Measurements from ENCODE around the gene NPC1.
"Not testable (repeated sequence)": the region's sequence is repeated elsewhere in the genome, so short reads cannot be mapped to it uniquely, and the experiment has no call there.

Gene NPC1

DNA sequence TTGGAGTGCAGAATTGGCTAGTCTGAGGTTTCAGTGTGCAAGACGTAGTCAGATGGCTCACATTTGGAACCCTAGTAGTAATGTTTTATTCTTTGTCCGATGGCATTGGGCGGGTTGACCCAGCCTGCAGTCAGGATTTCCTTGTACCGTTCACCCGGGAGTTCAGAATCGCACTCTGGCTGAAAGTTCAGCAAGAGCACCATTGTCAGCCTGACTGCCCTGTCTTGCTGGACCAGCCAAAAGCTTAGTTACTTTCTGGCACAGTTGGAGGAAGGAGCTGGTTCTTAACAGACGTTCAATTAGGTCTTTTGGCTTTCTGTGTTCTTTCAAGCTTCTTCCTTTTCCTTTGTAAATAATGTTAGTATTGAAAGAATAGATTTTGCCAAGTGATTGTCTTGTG, 64.4 kb downstream of the NPC1 start:
- Histone ChIP-seq H3K27ac (ENCODE audit: insufficient read depth in 1 of 2, low read depth in 1 of 2, low read length in 2 of 2, poor library complexity in 1 of 2, severe bottlenecking in 2 of 2) (no peak overlapping the region), H3K4me1 (ENCODE audit: control extremely low read depth in 1 of 4, control insufficient read depth in 4 of 4, insufficient read depth in 4 of 4, low read length in 3 of 4) (no peaks in the 10 kb centered on the region), H3K36me3 (ENCODE audit: control insufficient read depth in 4 of 4, insufficient read depth in 4 of 4, low read length in 3 of 4) (peaks cover 21 to 92% (median 60%) of the 10 kb centered on the region in 4 experiments), H3K4me3 (ENCODE audit: control insufficient read depth in 1 of 7, extremely low read depth in 1 of 7, insufficient read depth in 4 of 7, low read depth in 2 of 7, low read length in 6 of 7) (no peak overlapping the region), H3K9me3 (ENCODE audit: control extremely low read depth in 1 of 5, control insufficient read depth in 4 of 5, insufficient read depth in 2 of 5, low read depth in 1 of 5, low read length in 4 of 5) (no peaks in the 10 kb centered on the region), H3K27me3 (replicated peaks in 2 of 5; ENCODE audit: control insufficient read depth in 4 of 5, insufficient read depth in 5 of 5, low read length in 4 of 5) (no peaks in the 10 kb centered on the region)
- DNase-seq = no peak
- ChIA-PET CTCF (interaction anchor here (0.7 to 3.1 kb wide), 5 partner anchors 13 to 181 kb away, joined by 3 to 10 read pairs (median 4); no protein-coding TSS in a partner anchor), POLR2A (no interaction called here)
- 98% methylated on average over 6 of the region's 7 CpGs for WGBS (ENCODE audit: insufficient coverage)

- CTCF ChIA-PET = interaction anchor here (0.7 to 3.1 kb wide), 4 partner anchors 11 to 182 kb away, joined by 3 to 10 read pairs (median 5); no protein-coding TSS in a partner anchor
- no peak for DNase-seq
- POLR2A ChIA-PET = no interaction called here
- H3K27me3 ChIP-seq (replicated peaks in 2 of 5; ENCODE audit: control insufficient read depth in 4 of 5, insufficient read depth in 5 of 5, low read length in 4 of 5) = no peaks in the 10 kb centered on the region
- H3K9me3 ChIP-seq (ENCODE audit: control extremely low read depth in 1 of 5, control insufficient read depth in 4 of 5, insufficient read depth in 2 of 5, low read depth in 1 of 5, low read length in 4 of 5) = no peaks in the 10 kb centered on the region
- no peak overlapping the region for H3K4me3 ChIP-seq (ENCODE audit: control insufficient read depth in 1 of 7, extremely low read depth in 1 of 7, insufficient read depth in 4 of 7, low read depth in 2 of 7, low read length in 6 of 7)
- H3K36me3 ChIP-seq (ENCODE audit: control insufficient read depth in 4 of 4, insufficient read depth in 4 of 4, low read length in 3 of 4) = peaks cover 19 to 92% (median 55%) of the 10 kb centered on the region in 4 experiments
- no peaks in the 10 kb centered on the region for H3K4me1 ChIP-seq (ENCODE audit: control extremely low read depth in 1 of 4, control insufficient read depth in 4 of 4, insufficient read depth in 4 of 4, low read length in 3 of 4)
- 100% methylated on average over 1 of the region's 7 CpGs for WGBS (ENCODE audit: insufficient coverage)
- no peak overlapping the region for H3K27ac ChIP-seq (ENCODE audit: insufficient read depth in 1 of 2, low read depth in 1 of 2, low read length in 2 of 2, poor library complexity in 1 of 2, severe bottlenecking in 2 of 2)
Observed at GRCh38 chr18:23521271-23521670, 65.0 kb downstream of the NPC1 start.

DNA sequence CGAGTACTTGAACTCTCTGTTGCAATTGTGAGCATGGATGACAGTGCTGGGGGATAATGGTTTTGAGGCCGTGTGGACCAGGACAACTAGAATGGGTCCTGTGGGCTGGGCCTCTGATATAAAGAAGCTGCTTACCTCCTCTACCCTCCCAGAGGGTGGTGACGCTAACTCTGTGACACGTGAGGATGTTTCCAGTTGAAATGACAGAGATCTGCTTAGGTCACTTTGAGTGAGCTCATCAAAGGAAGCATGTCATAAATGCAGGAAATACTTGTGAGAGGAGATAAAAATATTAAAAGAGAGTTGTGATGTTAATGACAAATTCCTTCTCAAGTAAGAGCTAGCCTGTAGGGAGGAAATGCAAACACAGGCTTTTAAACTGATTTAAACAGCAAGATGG, 66.6 kb downstream of the NPC1 start:
- no peak overlapping the region for H3K27ac ChIP-seq (ENCODE audit: insufficient read depth in 1 of 2, low read depth in 1 of 2, low read length in 2 of 2, poor library complexity in 1 of 2, severe bottlenecking in 2 of 2)
- H3K4me1 ChIP-seq (ENCODE audit: control extremely low read depth in 1 of 4, control insufficient read depth in 4 of 4, insufficient read depth in 4 of 4, low read length in 3 of 4) = no peaks in the 10 kb centered on the region
- WGBS (ENCODE audit: insufficient coverage) = 86% methylated on average over 2 of the region's 4 CpGs
- no peaks in the 10 kb centered on the region for H3K27me3 ChIP-seq (replicated peaks in 2 of 5; ENCODE audit: control insufficient read depth in 4 of 5, insufficient read depth in 5 of 5, low read length in 4 of 5)
- ChIA-PET POLR2A (no interaction called here), CTCF (interaction anchor here (0.8 kb wide), 2 partner anchors 12 to 292 kb away, joined by 3 read pairs; no protein-coding TSS in a partner anchor)
- DNase-seq = peak in 2 of 3 donors; percentile 47 to 55
- no peak overlapping the region for H3K4me3 ChIP-seq (ENCODE audit: control insufficient read depth in 1 of 7, extremely low read depth in 1 of 7, insufficient read depth in 4 of 7, low read depth in 2 of 7, low read length in 6 of 7)
- no peaks in the 10 kb centered on the region for H3K9me3 ChIP-seq (ENCODE audit: control extremely low read depth in 1 of 5, control insufficient read depth in 4 of 5, insufficient read depth in 2 of 5, low read depth in 1 of 5, low read length in 4 of 5)
- H3K36me3 ChIP-seq (ENCODE audit: control insufficient read depth in 4 of 4, insufficient read depth in 4 of 4, low read length in 3 of 4) = peaks cover 18 to 87% (median 53%) of the 10 kb centered on the region in 4 experiments

- ChIA-PET POLR2A (interaction anchor here (0.5 kb wide), 1 partner anchor 69 kb away, joined by 3 read pairs; no protein-coding TSS in a partner anchor), CTCF (interaction anchor here (0.6 to 4.5 kb wide), 27 partner anchors 8 to 403 kb away, joined by 3 to 23 read pairs (median 4); partner anchors contain the start of gene RMC1)
- no peak overlapping the region for H3K27ac ChIP-seq (ENCODE audit: insufficient read depth in 1 of 2, low read depth in 1 of 2, low read length in 2 of 2, poor library complexity in 1 of 2, severe bottlenecking in 2 of 2)
- H3K27me3 ChIP-seq (replicated peaks in 2 of 5; ENCODE audit: control insufficient read depth in 4 of 5, insufficient read depth in 5 of 5, low read length in 4 of 5) = no peaks in the 10 kb centered on the region
- peaks cover 8 to 70% (median 36%) of the 10 kb centered on the region in 4 experiments for H3K36me3 ChIP-seq (ENCODE audit: control insufficient read depth in 4 of 4, insufficient read depth in 4 of 4, low read length in 3 of 4)
- no peak overlapping the region for H3K4me3 ChIP-seq (ENCODE audit: control insufficient read depth in 1 of 7, extremely low read depth in 1 of 7, insufficient read depth in 4 of 7, low read depth in 2 of 7, low read length in 6 of 7)
- WGBS (ENCODE audit: insufficient coverage) = 20% methylated on average over 1 of the region's 17 CpGs
- H3K9me3 ChIP-seq (ENCODE audit: control extremely low read depth in 1 of 5, control insufficient read depth in 4 of 5, insufficient read depth in 2 of 5, low read depth in 1 of 5, low read length in 4 of 5) = no peaks in the 10 kb centered on the region
- DNase-seq = peak; percentile 71 to 83 (median 76)
- no peaks in the 10 kb centered on the region for H3K4me1 ChIP-seq (ENCODE audit: control extremely low read depth in 1 of 4, control insufficient read depth in 4 of 4, insufficient read depth in 4 of 4, low read length in 3 of 4)
Observed at GRCh38 chr18:23515911-23516546, 70.3 kb downstream of the NPC1 start.

DNA sequence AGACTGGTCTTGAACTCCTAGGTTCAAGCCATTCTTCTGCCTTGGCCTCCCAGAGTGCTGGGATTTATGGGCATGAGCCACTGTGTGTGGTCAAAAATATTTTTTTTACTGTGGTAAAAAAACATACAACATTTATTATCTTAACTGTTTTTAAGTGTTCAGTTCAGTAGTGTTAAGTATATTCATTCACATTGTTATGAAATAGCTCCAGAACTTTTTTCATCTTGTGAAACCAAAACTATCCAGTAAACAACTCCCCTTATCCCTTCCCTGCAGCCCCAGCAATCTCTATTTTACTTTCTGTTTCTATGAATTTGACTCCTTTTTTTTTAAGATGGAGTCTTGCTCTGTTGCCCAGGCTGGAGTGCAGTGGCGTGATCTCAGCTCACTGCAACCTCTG, 73.7 kb downstream of the NPC1 start:
- peaks cover 7 to 62% (median 31%) of the 10 kb centered on the region in 4 experiments for H3K36me3 ChIP-seq (ENCODE audit: control insufficient read depth in 4 of 4, insufficient read depth in 4 of 4, low read length in 3 of 4)
- H3K9me3 ChIP-seq (ENCODE audit: control extremely low read depth in 1 of 5, control insufficient read depth in 4 of 5, insufficient read depth in 2 of 5, low read depth in 1 of 5, low read length in 4 of 5) = no peaks in the 10 kb centered on the region
- H3K4me1 ChIP-seq (ENCODE audit: control extremely low read depth in 1 of 4, control insufficient read depth in 4 of 4, insufficient read depth in 4 of 4, low read length in 3 of 4) = no peaks in the 10 kb centered on the region
- ChIA-PET CTCF (interaction anchor here (0.9 to 1.4 kb wide), 5 partner anchors 8 to 191 kb away, joined by 3 to 5 read pairs (median 4); no protein-coding TSS in a partner anchor), POLR2A (interaction anchor here (0.6 kb wide), 1 partner anchor 91 kb away, joined by 3 read pairs; no protein-coding TSS in a partner anchor)
- no peak overlapping the region for H3K27ac ChIP-seq (ENCODE audit: insufficient read depth in 1 of 2, low read depth in 1 of 2, low read length in 2 of 2, poor library complexity in 1 of 2, severe bottlenecking in 2 of 2)
- no peaks in the 10 kb centered on the region for H3K27me3 ChIP-seq (replicated peaks in 2 of 5; ENCODE audit: control insufficient read depth in 4 of 5, insufficient read depth in 5 of 5, low read length in 4 of 5)
- peak in 2 of 3 donors; percentile 24 to 28 for DNase-seq
- WGBS (ENCODE audit: insufficient coverage) = 100% methylated on average over 1 of the region's 1 CpG
- H3K4me3 ChIP-seq (ENCODE audit: control insufficient read depth in 1 of 7, extremely low read depth in 1 of 7, insufficient read depth in 4 of 7, low read depth in 2 of 7, low read length in 6 of 7) = no peak overlapping the region

- H3K27ac ChIP-seq (ENCODE audit: insufficient read depth in 1 of 2, low read depth in 1 of 2, low read length in 2 of 2, poor library complexity in 1 of 2, severe bottlenecking in 2 of 2); H3K4me1 ChIP-seq (ENCODE audit: control extremely low read depth in 1 of 4, control insufficient read depth in 4 of 4, insufficient read depth in 4 of 4, low read length in 3 of 4); H3K4me3 ChIP-seq (ENCODE audit: control insufficient read depth in 1 of 7, extremely low read depth in 1 of 7, insufficient read depth in 4 of 7, low read depth in 2 of 7, low read length in 6 of 7); H3K27me3 ChIP-seq (replicated peaks in 2 of 5; ENCODE audit: control insufficient read depth in 4 of 5, insufficient read depth in 5 of 5, low read length in 4 of 5); H3K9me3 ChIP-seq (ENCODE audit: control extremely low read depth in 1 of 5, control insufficient read depth in 4 of 5, insufficient read depth in 2 of 5, low read depth in 1 of 5, low read length in 4 of 5); DNase-seq: not testable (repeated sequence)
- CTCF ChIA-PET = interaction anchor here (0.6 to 1.4 kb wide), 5 partner anchors 20 to 315 kb away, joined by 3 to 5 read pairs (median 4); no protein-coding TSS in a partner anchor
- peaks cover 10 to 61% (median 34%) of the 10 kb centered on the region in 4 experiments for H3K36me3 ChIP-seq (ENCODE audit: control insufficient read depth in 4 of 4, insufficient read depth in 4 of 4, low read length in 3 of 4)
- POLR2A ChIA-PET = interaction anchor here (0.6 kb wide), 1 partner anchor 90 kb away, joined by 3 read pairs; no protein-coding TSS in a partner anchor
- 89% methylated on average over 3 of the region's 7 CpGs for WGBS (ENCODE audit: insufficient coverage)
Observed at GRCh38 chr18:23512216-23512615, 74.1 kb downstream of the NPC1 start.

DNA sequence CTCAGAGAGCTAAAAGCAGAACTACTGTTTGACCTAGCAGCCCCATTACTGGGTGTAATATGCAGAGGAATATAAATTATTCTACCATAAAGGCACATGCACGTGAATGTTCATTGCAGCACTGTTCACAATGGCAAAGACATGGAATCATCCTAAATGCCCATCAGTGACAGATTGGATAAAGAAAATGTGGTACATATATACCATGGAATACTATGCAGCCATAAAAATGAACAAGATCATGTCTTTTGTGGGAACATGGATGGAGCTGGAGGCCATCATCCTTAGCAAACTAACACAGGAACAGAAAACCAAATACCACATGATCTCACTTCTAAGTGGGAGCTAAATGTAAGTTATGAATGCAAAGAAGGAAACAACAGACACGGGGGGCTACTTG, 75.4 kb downstream of the NPC1 start:
- CTCF ChIA-PET = interaction anchor here (0.5 to 1.5 kb wide), 4 partner anchors 8 to 71 kb away, joined by 3 to 4 read pairs (median 3); no protein-coding TSS in a partner anchor
- WGBS (ENCODE audit: insufficient coverage) = no CpG with 5 or more reads among the region's 2 CpGs
- H3K9me3 ChIP-seq (ENCODE audit: control extremely low read depth in 1 of 5, control insufficient read depth in 4 of 5, insufficient read depth in 2 of 5, low read depth in 1 of 5, low read length in 4 of 5); H3K27ac ChIP-seq (ENCODE audit: insufficient read depth in 1 of 2, low read depth in 1 of 2, low read length in 2 of 2, poor library complexity in 1 of 2, severe bottlenecking in 2 of 2); H3K4me1 ChIP-seq (ENCODE audit: control extremely low read depth in 1 of 4, control insufficient read depth in 4 of 4, insufficient read depth in 4 of 4, low read length in 3 of 4); DNase-seq; H3K4me3 ChIP-seq (ENCODE audit: control insufficient read depth in 1 of 7, extremely low read depth in 1 of 7, insufficient read depth in 4 of 7, low read depth in 2 of 7, low read length in 6 of 7); H3K27me3 ChIP-seq (replicated peaks in 2 of 5; ENCODE audit: control insufficient read depth in 4 of 5, insufficient read depth in 5 of 5, low read length in 4 of 5): not testable (repeated sequence)
- H3K36me3 ChIP-seq (ENCODE audit: control insufficient read depth in 4 of 4, insufficient read depth in 4 of 4, low read length in 3 of 4) = peaks cover 10 to 53% (median 34%) of the 10 kb centered on the region in 4 experiments
- POLR2A ChIA-PET = interaction anchor here (0.6 kb wide), 1 partner anchor 39 kb away, joined by 4 read pairs; no protein-coding TSS in a partner anchor

All from common myeloid progenitor, CD34-positive (primary cell).